ENCODE data around the gene ANKIB1.
"Not testable (repeated sequence)": the region's sequence is repeated elsewhere in the genome, so short reads cannot be mapped to it uniquely, and the experiment has no call there.

The ANKIB1 gene

DNA sequence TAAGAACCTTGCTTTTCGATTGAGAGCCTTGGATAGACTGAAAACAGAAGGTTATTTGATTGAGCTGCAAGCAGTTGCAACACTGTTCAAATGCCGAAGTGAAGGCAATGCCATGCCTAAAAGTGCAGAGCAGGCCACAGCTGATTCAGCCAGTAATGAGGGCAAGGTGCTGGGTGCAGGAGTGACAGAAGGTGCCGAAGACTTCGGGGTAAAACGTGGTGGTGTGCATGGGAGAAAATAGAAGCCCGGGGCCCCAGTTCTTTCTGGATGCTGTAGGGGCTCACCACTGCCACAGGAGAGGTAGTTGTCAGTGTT, 157.9 kb downstream of the ANKIB1 start:
- DNase-seq (ENCODE audit: low spot score): no peak

DNA sequence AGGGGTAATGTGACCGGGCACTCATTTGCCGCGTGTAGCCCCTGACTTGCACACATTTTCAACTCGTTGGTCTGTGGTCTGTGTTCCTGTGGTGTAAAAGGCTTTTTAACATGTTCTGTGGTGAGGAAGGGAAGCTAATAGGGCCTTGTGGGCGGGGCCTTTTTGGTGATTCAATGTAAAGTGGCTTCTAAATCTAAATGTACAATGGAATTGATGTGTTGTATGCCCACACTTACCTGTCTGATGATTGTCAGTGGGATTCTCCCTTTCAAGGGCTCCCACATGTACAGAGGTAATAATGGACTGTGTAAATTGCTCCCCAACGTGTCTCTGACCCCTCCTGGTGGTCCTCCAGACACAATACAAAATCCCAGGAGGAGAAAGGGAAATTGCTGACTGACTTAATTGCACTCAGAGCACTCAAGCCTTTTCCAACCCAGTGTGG, 158.4 kb downstream of the ANKIB1 start:
- no peak for DNase-seq (ENCODE audit: low spot score)

DNA sequence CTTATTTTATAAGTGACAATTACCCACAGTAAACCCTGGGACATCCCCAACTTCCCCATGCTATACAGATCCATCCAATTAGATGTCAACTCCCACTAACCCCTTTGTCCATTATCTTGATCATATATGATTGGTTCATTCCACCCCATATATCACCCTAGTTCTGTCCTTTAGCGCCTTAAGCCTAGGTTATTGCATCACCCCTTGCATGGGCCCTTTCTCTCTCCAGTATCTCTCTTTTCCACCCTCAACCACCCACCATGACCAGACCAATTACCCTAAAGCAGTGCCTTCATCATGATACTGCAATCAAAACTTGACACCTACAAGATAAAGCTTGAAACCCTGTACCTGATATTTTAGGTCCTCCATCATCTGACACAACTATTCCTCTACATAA, 163.6 kb downstream of the ANKIB1 start:
- DNase-seq (ENCODE audit: low spot score): no peak

- not testable (repeated sequence) for DNase-seq (ENCODE audit: low spot score)
Measured at GRCh38 chr7:92410162-92410561, 164.4 kb downstream of the ANKIB1 start.

DNA sequence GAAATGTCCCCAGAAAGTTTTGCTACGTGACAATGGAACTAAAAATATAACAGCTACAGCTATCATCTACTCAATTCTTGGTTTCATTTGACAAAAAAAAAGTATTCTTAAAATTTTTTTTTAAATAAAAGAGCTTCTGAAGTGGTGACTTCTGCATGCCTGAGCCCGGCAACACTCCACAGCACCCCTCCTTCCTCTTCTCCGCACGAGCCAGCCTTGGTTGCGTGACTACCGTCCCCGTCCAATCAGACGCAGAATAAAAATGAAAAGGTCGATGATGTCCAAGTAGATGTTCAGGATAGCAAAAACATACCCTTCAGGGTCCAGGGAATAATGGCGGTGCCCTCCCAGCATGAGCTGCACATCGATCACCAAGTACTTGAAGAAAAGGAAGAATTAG, 167.0 kb downstream of the ANKIB1 start:
- no peak for DNase-seq (ENCODE audit: low spot score)

DNA sequence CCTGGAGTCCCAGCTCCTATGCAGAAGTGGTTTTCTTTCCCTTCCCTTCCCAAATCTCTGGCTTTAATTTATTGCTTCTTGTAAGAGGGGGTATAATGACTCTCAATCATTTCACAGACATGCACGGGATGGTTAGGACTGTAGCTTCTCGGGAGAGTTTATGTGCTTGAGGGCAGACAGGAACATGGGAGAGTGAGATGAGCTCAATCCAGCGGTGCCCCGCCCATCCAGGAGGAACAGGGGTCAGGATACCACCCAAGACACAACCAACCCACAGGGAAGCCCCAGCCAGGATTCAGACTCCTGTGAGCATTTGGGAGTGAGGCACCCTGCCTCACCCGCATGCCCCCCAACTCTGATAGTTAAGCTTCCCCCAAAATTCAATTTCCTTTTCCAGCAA, 167.8 kb downstream of the ANKIB1 start:
- DNase-seq (ENCODE audit: low spot score): no peak

DNA sequence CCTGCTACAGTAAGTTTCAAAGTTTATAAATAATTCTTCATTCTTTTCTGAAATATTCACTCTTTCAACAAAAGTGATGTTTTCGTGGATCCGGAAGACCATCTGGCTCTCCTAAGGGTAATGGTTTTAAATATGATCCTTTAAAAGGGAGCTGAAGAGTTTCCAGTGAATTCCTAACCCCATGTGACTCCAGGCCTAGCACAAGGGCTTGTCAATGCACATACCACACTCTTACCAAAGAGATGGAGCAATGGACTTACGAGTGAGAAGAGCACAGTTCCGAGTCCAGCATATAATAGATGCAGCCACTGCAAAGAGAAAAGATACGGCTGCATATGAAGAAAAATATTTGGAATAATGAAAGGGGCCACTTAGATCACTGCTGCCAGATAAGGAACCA, 169.5 kb downstream of the ANKIB1 start:
- no peak for DNase-seq (ENCODE audit: low spot score)

DNA sequence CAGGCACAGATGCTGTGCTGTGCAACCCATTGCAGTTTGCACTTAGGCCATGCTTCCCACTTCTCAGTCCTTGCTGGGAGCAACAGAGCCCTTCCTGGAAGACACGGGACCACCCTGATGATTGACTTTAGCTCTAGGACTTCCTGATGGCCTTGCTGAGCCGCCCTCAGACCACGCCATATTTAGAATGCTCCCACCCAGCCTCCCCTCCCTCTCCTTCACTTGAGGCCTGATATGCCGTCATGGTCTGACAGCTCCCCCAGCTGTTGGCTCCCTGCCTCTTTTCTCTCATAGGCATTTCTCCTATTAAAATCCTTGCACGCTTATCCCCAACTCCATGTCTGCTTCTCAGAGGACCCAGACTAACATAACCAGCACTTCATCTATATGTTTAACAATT, 172.1 kb downstream of the ANKIB1 start:
- no peak for DNase-seq (ENCODE audit: low spot score)

DNA sequence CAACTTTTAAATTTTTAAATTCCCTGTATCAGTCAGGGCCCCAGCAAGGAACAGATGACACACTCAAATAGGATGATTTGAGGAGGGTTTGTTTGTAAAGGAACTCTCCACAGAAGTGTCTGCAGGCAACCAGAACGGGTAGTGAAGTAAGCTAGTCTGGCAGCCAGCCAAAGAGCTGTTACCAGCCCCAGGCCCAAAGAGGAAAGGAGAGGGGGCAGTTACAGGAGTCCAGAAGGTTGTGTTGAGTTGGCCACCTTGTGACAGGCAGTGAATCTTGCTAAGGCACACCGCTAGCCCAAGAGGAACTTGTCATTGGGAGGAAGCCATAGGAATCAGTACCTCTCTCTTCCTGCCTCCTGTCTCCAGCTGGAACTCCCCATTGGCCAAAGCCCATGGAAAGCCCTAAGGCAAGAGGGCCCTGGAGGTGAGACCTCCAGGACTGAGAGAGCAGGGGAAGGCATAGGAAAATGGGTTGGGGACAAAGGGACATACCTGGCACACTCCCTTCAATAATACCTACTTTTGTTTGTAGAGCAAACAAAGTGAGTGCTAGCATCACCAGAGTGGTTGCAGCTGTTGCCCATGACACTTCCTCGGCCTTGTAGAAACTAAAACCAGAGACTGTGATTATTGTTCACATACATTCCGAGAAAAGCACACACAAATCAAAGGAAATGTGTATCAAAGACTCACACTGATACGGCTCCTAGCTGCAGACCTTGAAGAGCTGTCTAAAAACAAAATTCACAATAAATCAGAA, 176.1 kb downstream of the ANKIB1 start:
- no peak for DNase-seq (ENCODE audit: low spot score)

DNA sequence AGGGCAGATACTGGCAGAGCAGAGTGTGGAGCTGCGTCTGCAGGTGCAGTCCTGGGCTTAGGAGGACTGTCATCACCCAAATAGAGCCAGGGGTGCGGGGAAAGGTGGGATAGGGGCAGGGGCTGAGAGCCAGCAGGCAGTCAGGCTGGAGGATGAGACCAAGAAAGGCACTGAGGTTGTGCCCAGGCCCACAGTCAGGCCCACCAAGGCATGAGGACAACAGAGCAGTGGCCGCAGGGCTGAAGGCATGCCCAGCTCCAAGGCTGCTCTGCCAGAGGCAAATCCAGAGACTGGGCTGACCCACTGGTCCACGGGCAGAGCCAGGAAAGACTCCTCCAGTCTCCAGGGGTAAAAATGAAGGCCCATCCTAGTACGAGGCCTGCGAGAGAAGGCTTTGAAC, 177.2 kb downstream of the ANKIB1 start:
- DNase-seq (ENCODE audit: low spot score): no peak

GRCh38 chr7:92423710-92424131, 177.9 kb downstream of the ANKIB1 start:
- DNase-seq (ENCODE audit: low spot score): no peak

- DNase-seq (ENCODE audit: low spot score): no peak
Measured at GRCh38 chr7:92425311-92425947, 179.7 kb downstream of the ANKIB1 start.

DNA sequence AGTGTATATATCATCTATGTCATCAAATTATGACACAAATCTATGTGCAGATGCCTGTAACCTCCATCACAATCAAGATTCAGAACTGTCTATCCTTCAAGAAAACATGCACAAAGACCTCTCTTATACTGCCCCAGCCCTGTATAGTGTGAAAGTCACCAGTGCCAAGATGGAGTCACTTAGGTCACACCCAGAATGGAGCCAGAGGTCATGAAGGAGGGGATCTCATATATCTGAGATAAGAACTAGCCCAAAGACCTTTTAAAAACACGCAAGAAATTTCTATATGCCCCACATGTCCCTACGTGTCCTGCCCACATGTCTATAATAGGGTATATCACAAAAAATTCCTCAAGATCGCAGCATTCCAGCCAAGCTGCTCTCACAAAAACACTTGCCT, 181.4 kb downstream of the ANKIB1 start:
- no peak for DNase-seq (ENCODE audit: low spot score)

GRCh38 chr7:92432299-92432946, 186.6 kb downstream of the ANKIB1 start:
- no peak for DNase-seq (ENCODE audit: low spot score)

DNA sequence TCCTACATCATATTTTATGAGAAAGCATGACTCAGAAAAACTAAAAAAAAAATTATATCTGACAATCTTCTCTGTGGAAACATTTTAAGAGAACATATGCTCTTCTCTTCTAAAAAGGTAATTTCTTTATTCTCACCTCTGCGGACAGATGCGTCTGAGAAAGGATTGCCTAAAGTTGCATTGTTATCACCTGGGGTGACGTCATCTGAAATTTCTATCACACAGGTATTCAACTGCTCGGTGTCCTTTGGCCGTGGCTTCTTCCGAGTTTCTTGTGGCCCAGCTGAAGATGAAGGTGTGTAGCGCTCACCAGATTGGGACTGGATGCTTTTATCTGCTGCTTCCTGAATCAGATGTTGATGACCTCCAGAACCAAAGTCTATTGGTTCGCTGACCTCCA, 187.2 kb downstream of the ANKIB1 start:
- DNase-seq (ENCODE audit: low spot score): no peak

DNA sequence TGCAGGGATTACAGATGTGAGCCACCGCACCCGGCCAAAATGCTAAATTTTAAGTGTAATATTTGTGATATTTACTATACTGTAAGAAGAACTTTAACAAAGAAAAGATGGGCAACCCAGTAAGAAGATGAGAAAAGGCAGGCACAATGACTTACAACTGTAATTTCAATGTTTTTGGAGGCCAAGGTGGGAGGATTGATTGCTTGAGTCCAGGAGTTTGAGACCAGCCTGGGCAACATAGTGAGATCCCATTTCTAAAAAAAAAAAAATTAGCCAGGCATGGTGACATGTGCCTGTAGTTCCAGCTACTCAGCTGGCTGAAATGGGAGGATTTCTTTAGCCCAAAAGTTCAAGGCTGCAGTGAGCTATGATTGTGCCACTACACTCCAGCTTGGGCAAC, 189.8 kb downstream of the ANKIB1 start:
- DNase-seq (ENCODE audit: low spot score): no peak

- DNase-seq (ENCODE audit: low spot score): no peak
Measured at GRCh38 chr7:92436612-92437445, 191.1 kb downstream of the ANKIB1 start.

DNA sequence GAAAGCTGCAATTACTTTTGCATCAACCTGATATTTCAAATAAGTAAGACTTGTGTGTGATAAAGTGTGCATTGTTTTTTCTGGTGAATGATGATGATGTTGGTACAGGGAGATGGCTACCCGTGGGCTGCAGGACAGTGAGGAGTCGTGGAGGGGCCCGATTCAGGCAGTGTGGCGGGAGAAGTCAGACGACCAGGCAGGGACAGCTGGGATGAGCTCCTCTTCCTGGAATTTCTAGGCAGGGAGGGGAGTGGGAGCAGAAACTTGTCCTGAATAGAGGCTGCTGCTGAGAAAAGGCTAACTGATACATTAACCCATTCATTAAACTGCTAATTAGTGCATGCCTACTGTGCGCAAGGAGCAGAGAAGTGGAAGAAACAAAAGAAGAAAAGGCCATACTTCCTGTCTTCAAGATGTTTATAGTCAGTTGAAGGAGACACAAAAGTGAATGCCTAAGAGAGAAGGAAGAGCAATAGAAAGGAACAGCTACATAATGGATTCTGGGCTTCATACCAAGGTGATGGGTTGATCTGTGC, 192.2 kb downstream of the ANKIB1 start:
- DNase-seq (ENCODE audit: low spot score): no peak

- not testable (repeated sequence) for DNase-seq (ENCODE audit: low spot score)
Measured at GRCh38 chr7:92442720-92443119, 196.9 kb downstream of the ANKIB1 start.

DNA sequence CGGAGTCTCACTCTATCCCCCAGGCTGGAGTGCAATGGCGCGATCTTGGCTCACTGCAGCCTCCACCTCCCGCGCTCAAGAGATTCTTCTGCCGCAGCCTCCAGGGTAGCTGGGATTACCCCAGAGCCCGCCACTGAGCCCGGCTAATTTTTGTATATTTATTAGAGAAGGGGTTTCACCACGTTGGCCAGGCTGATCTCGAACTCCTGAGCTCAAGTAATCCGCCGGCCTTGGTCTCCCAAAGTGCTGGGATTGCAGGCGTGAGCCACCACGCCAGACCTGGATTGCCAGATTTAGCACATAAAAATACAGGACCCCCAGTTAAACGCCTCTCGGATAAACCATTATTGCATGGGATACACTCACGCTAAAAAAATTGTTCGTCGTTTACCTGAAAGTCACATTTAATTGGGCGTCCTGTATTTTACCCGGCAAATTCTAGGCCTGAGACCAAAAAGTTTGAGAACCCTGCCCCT, 201.1 kb downstream of the ANKIB1 start:
- DNase-seq (ENCODE audit: low spot score): no peak

DNA sequence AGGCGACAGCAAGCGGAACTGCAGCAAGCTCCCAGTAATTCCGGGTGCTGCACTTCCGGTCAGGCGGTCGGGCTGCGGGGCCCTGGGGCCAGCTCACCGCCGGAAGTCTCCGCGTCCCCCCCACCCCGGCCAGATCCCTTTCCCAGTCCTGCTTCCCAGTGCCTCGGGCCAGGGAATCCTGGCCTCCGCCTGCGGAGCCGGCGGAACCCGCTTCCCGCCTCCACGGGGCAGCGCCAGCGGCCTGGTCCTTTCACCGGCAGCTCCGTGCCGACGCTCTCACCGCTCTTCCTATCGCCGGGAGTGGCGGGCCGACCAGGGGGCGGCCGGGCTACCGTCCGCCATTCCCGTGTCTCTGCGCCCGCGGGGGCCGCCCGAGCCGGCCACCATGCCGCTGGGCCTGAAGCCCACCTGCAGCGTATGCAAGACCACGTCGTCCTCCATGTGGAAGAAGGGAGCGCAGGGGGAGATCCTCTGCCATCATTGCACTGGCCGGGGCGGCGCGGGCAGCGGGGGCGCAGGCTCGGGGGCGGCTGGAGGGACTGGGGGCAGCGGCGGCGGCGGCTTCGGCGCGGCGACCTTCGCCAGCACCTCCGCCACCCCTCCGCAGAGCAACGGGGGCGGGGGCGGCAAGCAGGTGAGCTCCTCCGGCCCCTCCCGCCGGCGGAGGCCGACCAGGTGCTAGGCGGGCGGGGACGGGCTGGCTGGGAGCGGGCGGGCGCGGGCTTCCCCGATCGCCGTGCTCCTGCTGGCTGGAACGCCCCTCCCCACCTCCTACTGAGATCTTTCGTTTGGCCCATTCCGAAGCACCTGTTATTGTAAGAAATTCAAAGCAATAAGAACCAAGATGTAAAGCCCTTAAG, 201.8 kb downstream of the ANKIB1 start, which contains the start of gene GATAD1:
Gene GATAD1, plus strand, starts transcription at position 138 of the 860 bp plus-strand sequence. Its CDS starts 248 bp downstream, at position 386.
- DNase-seq (ENCODE audit: low spot score): peak; percentile 94
